IMR-90 (cell line): ENCODE measurements around the gene S1PR4. TPM values are rescaled to one million over a fixed set of nuclear protein-coding genes. Genes with fewer than 3 reads are reported as not detected.

Experiments used
- ATAC-seq: fragments of 200-7000 bp; cut with Tn5 transposase; 2 replicates; pipeline ENCODE4 v1.9.1; 2020; ENCODE audit warnings: low read depth, mild to moderate bottlenecking, moderate library complexity
- BruUV-seq: library from RNA; stranded (reverse); fragments of 400-500 nt; replicated peaks from 2 replicates; lab custom pipeline; 2021; lab: Mats Ljungman, UMichigan
- CTCF ChIA-PET: fragments of 300-600 bp; formaldehyde crosslinking; extraction: SDS; loops from one replicate; lab custom pipeline; 2021; ENCODE audit warnings: antibody characterized with exemption; lab: Yijun Ruan, JAX
- POLR2A ChIA-PET: fragments of 300-600 bp; sonication (Branson Sonifier 250); formaldehyde crosslinking; loops from one replicate; lab custom pipeline; 2022; ENCODE audit warnings: antibody characterized with exemption; ENCODE audit not compliant: unreplicated experiment; lab: Charles Lee
- DNase-seq: peaks from one replicate; pipeline ENCODE4 v3.0.0; 2013
- H2AFZ ChIP-seq: replicated peaks from 2 replicates; pipeline ENCODE3; 2013; ENCODE audit warnings: low read length, mild to moderate bottlenecking; ENCODE audit not compliant: poor library complexity
- H2AK5ac ChIP-seq: 2 replicates; pipeline ENCODE4 v1.6.1; 2013; ENCODE audit warnings: low read depth, low read length, inconsistent platforms
- H2AK9ac ChIP-seq: replicated peaks from 2 replicates; pipeline ENCODE3; 2013; ENCODE audit warnings: mild to moderate bottlenecking, low read depth, low read length, moderate library complexity; ENCODE audit not compliant: poor library complexity
- H2BK120ac ChIP-seq: 2 replicates; pipeline ENCODE4 v1.6.1; 2013; ENCODE audit warnings: low read depth, low read length, inconsistent platforms
- H2BK15ac ChIP-seq: 3 replicates; pipeline ENCODE4 v1.6.1; 2013; ENCODE audit warnings: low read depth, low read length, inconsistent platforms
- H2BK20ac ChIP-seq: 2 replicates; pipeline ENCODE4 v1.6.1; 2013; ENCODE audit warnings: low read depth, mild to moderate bottlenecking, inconsistent platforms, low read length, moderate library complexity
- H2BK5ac ChIP-seq: 2 replicates; pipeline ENCODE4 v1.6.1; 2013; ENCODE audit warnings: mild to moderate bottlenecking, low read depth, low read length, inconsistent platforms; ENCODE audit not compliant: poor library complexity, severe bottlenecking
- H3K14ac ChIP-seq: replicated peaks from 2 replicates; pipeline ENCODE4 v1.6.1; 2013; ENCODE audit warnings: low read depth, low read length, inconsistent platforms
- H3K18ac ChIP-seq: 2 replicates; pipeline ENCODE4 v1.6.1; 2013; ENCODE audit warnings: low read depth, low read length, control low read depth
- H3K23ac ChIP-seq: 2 replicates; pipeline ENCODE4 v1.6.1; 2013; ENCODE audit warnings: low read depth, low read length, inconsistent platforms
- H3K27ac ChIP-seq: 2 replicates; pipeline ENCODE4 v1.5.1; 2013; ENCODE audit warnings: mild to moderate bottlenecking, control low read depth, low read length; ENCODE audit not compliant: insufficient read depth
- H3K27me3 ChIP-seq: 2 replicates; pipeline ENCODE4 v1.6.1; 2013; ENCODE audit warnings: low read length; ENCODE audit not compliant: control insufficient read depth, insufficient read depth
- H3K36me3 ChIP-seq: 2 replicates; pipeline ENCODE4 v1.6.1; 2013; ENCODE audit warnings: low read length, mixed read lengths; ENCODE audit not compliant: control insufficient read depth, insufficient read depth
- H3K4ac ChIP-seq: 2 replicates; pipeline ENCODE4 v1.6.1; 2013; ENCODE audit warnings: low read depth, low read length, inconsistent platforms
- H3K4me1 ChIP-seq: 2 replicates; pipeline ENCODE4 v1.6.1; 2013; ENCODE audit warnings: low read length, mixed read lengths; ENCODE audit not compliant: control insufficient read depth, insufficient read depth
- H3K4me2 ChIP-seq: 2 replicates; pipeline ENCODE4 v1.6.1; 2013; ENCODE audit warnings: low read depth, mild to moderate bottlenecking, control low read depth, low read length, moderate library complexity
- H3K4me3 ChIP-seq: 2 replicates; pipeline ENCODE4 v1.5.1; 2013; ENCODE audit warnings: low read depth, mild to moderate bottlenecking, control low read depth, low read length, moderate library complexity; ENCODE audit not compliant: insufficient read depth
- H3K56ac ChIP-seq: 2 replicates; pipeline ENCODE4 v1.6.1; 2013; ENCODE audit warnings: low read length, inconsistent platforms; ENCODE audit not compliant: insufficient read depth; ENCODE audit errors: extremely low read depth
- H3K79me1 ChIP-seq, 2 experiments: 2 replicates each; pipeline ENCODE4 v1.6.1; 2013; ENCODE audit warnings: low read length in 2 of 2, inconsistent platforms in 1 of 2, low read depth in 1 of 2
- H3K9ac ChIP-seq: 2 replicates; pipeline ENCODE4 v1.6.1; 2013; ENCODE audit warnings: low read depth, low read length, control low read depth
- H3K9me1 ChIP-seq: 2 replicates; pipeline ENCODE4 v1.6.1; 2013; ENCODE audit warnings: low read length, inconsistent platforms; ENCODE audit not compliant: insufficient read depth
- H3K9me3 ChIP-seq: 2 replicates; pipeline ENCODE4 v1.6.1; 2013; ENCODE audit warnings: low read length; ENCODE audit not compliant: control insufficient read depth, insufficient read depth
- H4K20me1 ChIP-seq: 2 replicates; pipeline ENCODE4 v1.6.1; 2013; ENCODE audit warnings: low read length, inconsistent platforms; ENCODE audit not compliant: insufficient read depth
- H4K5ac ChIP-seq: 2 replicates; pipeline ENCODE4 v1.6.1; 2013; ENCODE audit warnings: mild to moderate bottlenecking, low read depth, low read length, control low read depth
- H4K8ac ChIP-seq, 2 experiments: 2 replicates each; pipeline ENCODE4 v1.6.1; 2013; ENCODE audit warnings: low read depth in 2 of 2, low read length in 2 of 2, control low read depth in 1 of 2, inconsistent platforms in 1 of 2
- H4K91ac ChIP-seq: 2 replicates; pipeline ENCODE4 v1.6.1; 2013; ENCODE audit warnings: low read depth, low read length, inconsistent platforms; ENCODE audit not compliant: insufficient read depth
- CHD1 ChIP-seq: IDR thresholded peaks from 2 replicates; pipeline ENCODE4 v1.6.1; 2012; ENCODE audit warnings: low read depth, low read length, improper control_type of control experiment
- MXI1 ChIP-seq: IDR thresholded peaks from 2 replicates; pipeline ENCODE4 v1.6.1; 2012; ENCODE audit warnings: low read depth, mild to moderate bottlenecking, low read length, moderate library complexity, borderline replicate concordance
- WGBS, 2 experiments: methylation state at CpG; one replicate each; pipeline versions ENCODE4 v1.1.5 to v1.1.7; 2013; ENCODE audit warnings: missing lambda C conversion rate in 2 of 2; ENCODE audit not compliant: insufficient read length in 1 of 2; ENCODE audit errors: extremely low coverage in 2 of 2; 5-methylcytosine and 5-hydroxymethylcytosine counted together
- dilution Hi-C: fragments of 300-500 bp; cut with HindIII; formaldehyde crosslinking; loops from one replicate; pipeline ENCODE4 v1.14.3; 2018; ENCODE audit warnings: low sequenced_read_pairs; ENCODE audit not compliant: unreplicated experiment
- in situ Hi-C: fragments of 300-500 bp; cut with MboI; formaldehyde crosslinking; loops from 3 replicates; pipeline ENCODE4 v1.14.3; 2019; ENCODE audit warnings: low sequenced_read_pairs, inconsistent platforms, mixed read lengths
- intact Hi-C: fragments of 100-400 bp; cut with micrococcal nuclease; formaldehyde crosslinking; loops from 2 replicates; pipeline ENCODE4 v1.10.0; 2022
- polyA plus RNA-seq, 3 experiments: library from polyadenylated mRNA; depleted of rRNA; stranded (reverse); fragments of >200 nt; gene quantifications; 2 replicates each; pipeline ENCODE4 v1.2.3, GENCODE V29; 2012; ENCODE audit warnings: low replicate concordance in 1 of 3
- total RNA-seq: library from RNA; depleted of rRNA; stranded (reverse); fragments of >200 nt; gene quantifications from 2 replicates; pipeline ENCODE4 v1.2.3, GENCODE V29; 2012
- TF ChIP-seq, protein P1 (sequence below): fragments of 150-350 bp; IDR thresholded peaks from 2 replicates; pipeline ENCODE4 v1.6.1; 2016; ENCODE audit warnings: low read depth, mild to moderate bottlenecking, low read length, moderate library complexity, borderline replicate concordance
- TF ChIP-seq, protein P2 (sequence below): fragments of 150-350 bp; IDR thresholded peaks from 2 replicates; pipeline ENCODE4 v1.6.1; 2017; ENCODE audit warnings: mild to moderate bottlenecking, antibody characterized with exemption, low read length, low read depth

Gene S1PR4
- total and polyA plus RNA-seq, 2 of the 4 experiments (the other 2 are of a cell fraction): not detected

- H3K18ac ChIP-seq: no peak overlapping the region
- in situ Hi-C loops (no loop called here), dilution Hi-C loops (no loop called here), intact Hi-C loops (no loop called here)
- peaks cover 0 to 17% of the 10 kb centered on the region in 2 experiments; a peak in 2 of 4 replicates for H3K79me1 ChIP-seq
- no peak overlapping the region for H4K91ac ChIP-seq
- no peak overlapping the region for H3K14ac ChIP-seq
- no TSS peak for BruUV-seq
- H3K9me1 ChIP-seq: peaks cover 19% of the 10 kb centered on the region
- peaks cover 4% of the 10 kb centered on the region; the same call in 1 of the 2 replicates for H3K4me1 ChIP-seq
- H3K4me3 ChIP-seq: no peak overlapping the region
- H3K36me3 ChIP-seq: no peaks in the 10 kb centered on the region
- H3K27ac ChIP-seq: no peak overlapping the region
- H2AK9ac ChIP-seq: no peak overlapping the region
- WGBS, 2 experiments: 73% methylated on average over 10 of the region's 14 CpGs; no CpG with 5 or more reads in 1 of the 2 experiments
- no peak overlapping the region for H3K4me2 ChIP-seq
- H2AK5ac ChIP-seq: peak overlapping the region; percentile 52
- H2BK15ac ChIP-seq: peak overlapping the region; percentile 64; the same call in 1 of the 3 replicates
- H4K20me1 ChIP-seq: no peaks in the 10 kb centered on the region
- H3K56ac ChIP-seq: no peak overlapping the region
- ChIA-PET POLR2A (no interaction called here), CTCF (no interaction called here)
- H3K23ac ChIP-seq: no peak overlapping the region
- TF ChIP-seq, protein P1, sequence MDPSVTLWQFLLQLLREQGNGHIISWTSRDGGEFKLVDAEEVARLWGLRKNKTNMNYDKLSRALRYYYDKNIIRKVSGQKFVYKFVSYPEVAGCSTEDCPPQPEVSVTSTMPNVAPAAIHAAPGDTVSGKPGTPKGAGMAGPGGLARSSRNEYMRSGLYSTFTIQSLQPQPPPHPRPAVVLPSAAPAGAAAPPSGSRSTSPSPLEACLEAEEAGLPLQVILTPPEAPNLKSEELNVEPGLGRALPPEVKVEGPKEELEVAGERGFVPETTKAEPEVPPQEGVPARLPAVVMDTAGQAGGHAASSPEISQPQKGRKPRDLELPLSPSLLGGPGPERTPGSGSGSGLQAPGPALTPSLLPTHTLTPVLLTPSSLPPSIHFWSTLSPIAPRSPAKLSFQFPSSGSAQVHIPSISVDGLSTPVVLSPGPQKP: no peak
- TF ChIP-seq MXI1 (no peak), CHD1 (no peak)
- TF ChIP-seq, protein P2, sequence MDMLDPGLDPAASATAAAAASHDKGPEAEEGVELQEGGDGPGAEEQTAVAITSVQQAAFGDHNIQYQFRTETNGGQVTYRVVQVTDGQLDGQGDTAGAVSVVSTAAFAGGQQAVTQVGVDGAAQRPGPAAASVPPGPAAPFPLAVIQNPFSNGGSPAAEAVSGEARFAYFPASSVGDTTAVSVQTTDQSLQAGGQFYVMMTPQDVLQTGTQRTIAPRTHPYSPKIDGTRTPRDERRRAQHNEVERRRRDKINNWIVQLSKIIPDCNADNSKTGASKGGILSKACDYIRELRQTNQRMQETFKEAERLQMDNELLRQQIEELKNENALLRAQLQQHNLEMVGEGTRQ: no peak
- ATAC-seq (no peak), DNase-seq (no peak)
- no peaks in the 10 kb centered on the region for H3K9me3 ChIP-seq
- H3K27me3 ChIP-seq: no peaks in the 10 kb centered on the region
- H2BK5ac ChIP-seq: no peak overlapping the region
- H4K5ac ChIP-seq: no peak overlapping the region
- H2AFZ ChIP-seq: peak overlapping the region; percentile 69
- H3K9ac ChIP-seq: no peak overlapping the region
- H2BK120ac ChIP-seq: peak overlapping the region; percentile 66; the same call in 1 of the 2 replicates
- peak overlapping the region; percentile 34; the same call in 1 of the 2 replicates for H3K4ac ChIP-seq
- H4K8ac ChIP-seq: no peak overlapping the region
- no peak overlapping the region for H2BK20ac ChIP-seq
Observed at GRCh38 chr19:3151563-3152418, 26.8 kb upstream of the S1PR4 start.
